A673 (cell line): Measurements from ENCODE around the gene CRYGC.

Experiments
- EZH2 ChIP-seq: fragments of 200-600 bp; sonication (generic); IDR thresholded peaks from 2 replicates; pipeline ENCODE4 v1.6.1; 2017; ENCODE audit warnings: borderline replicate concordance, low read depth, mild to moderate bottlenecking, mixed read lengths, antibody characterized with exemption, low read length; ENCODE audit not compliant: poor library complexity, severe bottlenecking
- TF ChIP-seq, protein P1 (sequence below): fragments of 300-800, 200-600 bp; sonication (generic); conservative IDR thresholded peaks from 2 replicates; pipeline ENCODE4 v1.5.1; 2017; ENCODE audit warnings: low read depth, mild to moderate bottlenecking, antibody characterized with exemption, low read length, moderate library complexity, mixed read lengths

- TF ChIP-seq, protein P1, sequence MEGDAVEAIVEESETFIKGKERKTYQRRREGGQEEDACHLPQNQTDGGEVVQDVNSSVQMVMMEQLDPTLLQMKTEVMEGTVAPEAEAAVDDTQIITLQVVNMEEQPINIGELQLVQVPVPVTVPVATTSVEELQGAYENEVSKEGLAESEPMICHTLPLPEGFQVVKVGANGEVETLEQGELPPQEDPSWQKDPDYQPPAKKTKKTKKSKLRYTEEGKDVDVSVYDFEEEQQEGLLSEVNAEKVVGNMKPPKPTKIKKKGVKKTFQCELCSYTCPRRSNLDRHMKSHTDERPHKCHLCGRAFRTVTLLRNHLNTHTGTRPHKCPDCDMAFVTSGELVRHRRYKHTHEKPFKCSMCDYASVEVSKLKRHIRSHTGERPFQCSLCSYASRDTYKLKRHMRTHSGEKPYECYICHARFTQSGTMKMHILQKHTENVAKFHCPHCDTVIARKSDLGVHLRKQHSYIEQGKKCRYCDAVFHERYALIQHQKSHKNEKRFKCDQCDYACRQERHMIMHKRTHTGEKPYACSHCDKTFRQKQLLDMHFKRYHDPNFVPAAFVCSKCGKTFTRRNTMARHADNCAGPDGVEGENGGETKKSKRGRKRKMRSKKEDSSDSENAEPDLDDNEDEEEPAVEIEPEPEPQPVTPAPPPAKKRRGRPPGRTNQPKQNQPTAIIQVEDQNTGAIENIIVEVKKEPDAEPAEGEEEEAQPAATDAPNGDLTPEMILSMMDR = no peak
- no peak for TF ChIP-seq EZH2
These were observed 1.1 kb upstream of the CRYGC start for GRCh38 chr2:208130712-208131110.
